ENCODE results near the gene RNF152. TPM values are rescaled to one million over a fixed set of nuclear protein-coding genes. Genes with fewer than 3 reads are reported as not detected.
"Not testable (repeated sequence)": the region's sequence is repeated elsewhere in the genome, so short reads cannot be mapped to it uniquely, and the experiment has no call there.

Gene RNF152
- total RNA-seq, 4 donors from 2014 or later: 49.3 to 143 (median 95.2) TPM

DNA sequence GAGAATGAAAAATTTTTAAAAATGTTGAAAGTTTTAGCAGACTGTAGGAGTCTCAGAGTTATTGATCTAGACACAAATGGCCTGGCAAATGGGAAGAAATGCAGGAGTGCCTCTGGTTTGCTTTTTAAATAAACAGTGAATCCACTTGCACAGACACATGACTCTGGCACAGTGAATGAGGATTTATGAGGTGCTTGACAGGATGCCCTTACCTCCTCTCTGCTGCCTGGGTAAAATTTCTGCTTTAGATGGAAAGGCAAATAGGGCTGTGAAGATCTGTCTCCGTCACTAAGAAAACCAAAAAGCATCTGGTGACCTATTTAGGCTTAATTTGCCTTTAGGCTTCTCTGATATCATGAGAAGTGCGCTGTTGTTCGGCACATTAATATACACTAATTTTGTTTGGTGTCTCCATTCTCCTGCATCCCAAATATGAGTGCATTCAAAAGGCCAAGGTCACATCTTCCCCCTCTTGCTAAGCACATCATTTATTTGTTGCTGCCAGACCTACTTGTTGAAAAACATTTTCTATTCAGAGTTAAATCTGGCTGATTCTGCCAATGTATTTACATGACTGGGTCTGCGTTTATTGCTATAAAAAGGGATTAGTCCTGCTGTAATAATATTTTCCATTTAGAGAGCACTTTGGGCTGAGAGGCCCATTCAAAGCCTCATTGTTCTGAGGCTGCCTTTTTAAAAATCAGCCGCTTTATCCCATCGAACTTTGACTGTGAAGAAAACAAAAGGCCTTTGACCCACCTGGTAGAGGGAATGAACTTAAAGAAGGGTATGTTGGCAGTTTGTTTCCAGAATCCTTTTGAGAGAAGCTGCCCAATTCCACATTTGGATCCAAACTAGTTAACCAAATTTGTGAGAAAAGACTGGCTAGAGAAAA, 94.9 kb downstream of the RNF152 start:
- H3K36me3 ChIP-seq: no peaks in the 10 kb centered on the region
- H3K4me1 ChIP-seq: no peaks in the 10 kb centered on the region
- no peaks in the 10 kb centered on the region for H3K9me3 ChIP-seq
- WGBS: 83% methylated on average over 6 of the region's 6 CpGs
- no peak overlapping the region for H3K4me3 ChIP-seq
- DNase-seq (ENCODE audit: low spot score in 2 of 2): no peak
- no peaks in the 10 kb centered on the region for H3K27me3 ChIP-seq
- TF ChIP-seq, protein P1, sequence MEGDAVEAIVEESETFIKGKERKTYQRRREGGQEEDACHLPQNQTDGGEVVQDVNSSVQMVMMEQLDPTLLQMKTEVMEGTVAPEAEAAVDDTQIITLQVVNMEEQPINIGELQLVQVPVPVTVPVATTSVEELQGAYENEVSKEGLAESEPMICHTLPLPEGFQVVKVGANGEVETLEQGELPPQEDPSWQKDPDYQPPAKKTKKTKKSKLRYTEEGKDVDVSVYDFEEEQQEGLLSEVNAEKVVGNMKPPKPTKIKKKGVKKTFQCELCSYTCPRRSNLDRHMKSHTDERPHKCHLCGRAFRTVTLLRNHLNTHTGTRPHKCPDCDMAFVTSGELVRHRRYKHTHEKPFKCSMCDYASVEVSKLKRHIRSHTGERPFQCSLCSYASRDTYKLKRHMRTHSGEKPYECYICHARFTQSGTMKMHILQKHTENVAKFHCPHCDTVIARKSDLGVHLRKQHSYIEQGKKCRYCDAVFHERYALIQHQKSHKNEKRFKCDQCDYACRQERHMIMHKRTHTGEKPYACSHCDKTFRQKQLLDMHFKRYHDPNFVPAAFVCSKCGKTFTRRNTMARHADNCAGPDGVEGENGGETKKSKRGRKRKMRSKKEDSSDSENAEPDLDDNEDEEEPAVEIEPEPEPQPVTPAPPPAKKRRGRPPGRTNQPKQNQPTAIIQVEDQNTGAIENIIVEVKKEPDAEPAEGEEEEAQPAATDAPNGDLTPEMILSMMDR (IDR thresholded peaks at IDR 0.05): no peak
- TF ChIP-seq EP300 (IDR thresholded peaks at IDR 0.05) (no peak), POLR2AphosphoS5 (IDR thresholded peaks at IDR 0.05) (no peak), POLR2A (IDR thresholded peaks at IDR 0.05) (no peak)
- no peak overlapping the region for H3K27ac ChIP-seq

DNA sequence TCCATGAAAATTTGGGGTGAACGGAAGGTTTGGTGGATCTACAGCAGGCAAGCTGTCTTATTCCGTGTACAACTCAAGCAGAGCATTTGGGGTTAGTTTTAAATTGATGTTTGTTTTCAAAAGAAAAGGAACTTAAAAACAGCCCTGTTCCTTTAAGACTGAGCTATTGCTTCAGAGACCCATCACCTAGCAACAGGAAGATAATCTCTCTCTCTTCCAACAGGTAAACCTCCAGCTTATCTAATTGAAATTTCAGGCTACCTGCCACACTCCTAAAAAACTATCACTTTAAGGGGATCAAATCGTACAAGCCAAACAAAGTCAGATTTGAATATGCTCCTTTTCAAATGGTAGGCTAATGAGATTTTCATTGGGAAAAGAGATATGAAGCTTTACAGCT, 101.8 kb downstream of the RNF152 start:
- WGBS: 76% methylated on average over 3 of the region's 3 CpGs
- no peak overlapping the region for H3K27ac ChIP-seq
- DNase-seq (ENCODE audit: low spot score in 2 of 2): no peak
- H3K36me3 ChIP-seq: no peaks in the 10 kb centered on the region
- H3K27me3 ChIP-seq: no peaks in the 10 kb centered on the region
- H3K4me3 ChIP-seq: no peak overlapping the region
- no peaks in the 10 kb centered on the region for H3K9me3 ChIP-seq
- H3K4me1 ChIP-seq: no peaks in the 10 kb centered on the region
- no peak for TF ChIP-seq POLR2AphosphoS5 (IDR thresholded peaks at IDR 0.05)
- TF ChIP-seq EP300 (IDR thresholded peaks at IDR 0.05): no peak
- TF ChIP-seq, protein P1 (IDR thresholded peaks at IDR 0.05): no peak
- no peak for TF ChIP-seq POLR2A (IDR thresholded peaks at IDR 0.05)

DNA sequence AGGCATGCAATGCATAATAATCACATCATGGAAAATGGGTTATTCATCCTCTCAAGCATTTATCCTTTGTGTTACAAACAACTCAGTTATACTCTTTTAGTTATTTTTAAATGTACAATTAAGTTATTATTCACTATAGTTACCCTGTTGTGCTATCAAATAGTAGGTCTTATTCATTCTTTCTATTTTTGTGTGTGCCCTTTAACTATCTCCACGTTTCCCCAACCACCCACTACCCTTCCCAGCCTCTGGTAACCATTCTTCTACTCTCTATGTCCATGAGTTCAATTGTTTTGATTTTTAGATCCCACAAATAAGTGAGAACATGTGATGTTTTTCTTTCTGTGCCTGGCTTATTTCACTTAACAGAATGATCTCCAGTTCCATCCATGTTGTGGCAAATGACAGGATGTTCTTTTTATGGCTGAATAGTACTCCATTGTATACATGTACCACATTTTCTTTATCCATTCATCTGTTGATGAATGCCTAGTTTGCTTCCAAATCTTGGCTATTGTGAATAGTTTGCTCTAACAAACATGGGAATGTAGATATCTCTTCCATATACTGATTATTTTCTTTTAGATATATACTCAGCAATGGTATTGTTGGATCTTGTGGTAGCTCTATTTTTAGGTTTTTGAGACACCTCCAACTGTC, 105.7 kb downstream of the RNF152 start:
- not testable (repeated sequence) for H3K4me1 ChIP-seq; H3K9me3 ChIP-seq; H3K36me3 ChIP-seq; DNase-seq (ENCODE audit: low spot score in 2 of 2); H3K27me3 ChIP-seq; H3K27ac ChIP-seq; H3K4me3 ChIP-seq
- 91% methylated on average over 1 of the region's 1 CpG for WGBS

DNA sequence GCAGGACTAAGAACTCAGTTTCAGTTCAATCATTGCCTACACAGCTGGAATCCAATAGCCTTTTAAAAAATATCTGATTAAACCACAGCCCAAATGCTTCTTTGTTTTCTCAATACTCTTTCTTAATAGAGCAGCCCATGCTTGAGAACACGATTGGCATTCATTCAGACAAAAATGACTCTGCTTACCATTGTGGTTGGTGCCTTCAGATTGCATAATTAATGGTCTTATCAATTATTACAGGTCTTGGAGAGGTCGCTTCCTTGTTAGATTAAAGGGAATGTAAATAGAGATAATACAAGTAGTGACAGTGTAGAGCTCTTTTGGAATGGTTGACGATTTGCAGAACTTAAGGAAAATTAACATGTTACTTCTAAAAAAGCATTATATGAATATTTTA, 107.2 kb downstream of the RNF152 start:
- no peak for DNase-seq (ENCODE audit: low spot score in 2 of 2)
- H3K4me1 ChIP-seq: no peaks in the 10 kb centered on the region

DNA sequence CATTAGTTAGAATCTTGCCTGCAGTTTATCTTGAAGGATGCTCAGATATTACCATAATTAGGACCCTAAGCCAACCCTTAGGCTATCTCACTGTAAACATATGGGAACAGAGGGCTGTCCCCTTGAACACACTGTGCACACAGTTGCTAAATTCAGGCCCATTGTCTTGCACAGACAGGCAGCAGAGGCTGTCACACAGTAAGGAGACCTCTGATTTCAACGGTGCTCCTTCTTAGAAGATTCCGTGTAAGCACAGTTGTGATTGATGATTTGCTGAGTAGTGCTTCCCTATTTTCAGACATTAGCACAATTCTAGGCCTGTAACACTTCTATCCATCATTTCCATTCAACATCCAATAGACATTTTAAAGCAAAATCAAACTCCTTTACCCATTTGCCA, 108.0 kb downstream of the RNF152 start:
- WGBS: 33% methylated on average over 2 of the region's 2 CpGs
- no peak overlapping the region for H3K27ac ChIP-seq
- H3K9me3 ChIP-seq: no peaks in the 10 kb centered on the region
- H3K4me3 ChIP-seq: no peak overlapping the region
- TF ChIP-seq POLR2A (IDR thresholded peaks at IDR 0.05) (no peak), EP300 (IDR thresholded peaks at IDR 0.05) (no peak), POLR2AphosphoS5 (IDR thresholded peaks at IDR 0.05) (no peak)
- TF ChIP-seq, protein P1 (IDR thresholded peaks at IDR 0.05): no peak
- no peaks in the 10 kb centered on the region for H3K36me3 ChIP-seq
- H3K4me1 ChIP-seq: no peaks in the 10 kb centered on the region
- DNase-seq (ENCODE audit: low spot score in 2 of 2): no peak
- no peaks in the 10 kb centered on the region for H3K27me3 ChIP-seq

More for the DNA sequence above, 107.2 kb downstream of the RNF152 start:
- Histone ChIP-seq H3K9me3 (no peaks in the 10 kb centered on the region), H3K27ac (no peak overlapping the region), H3K4me3 (no peak overlapping the region), H3K36me3 (no peaks in the 10 kb centered on the region), H3K27me3 (no peaks in the 10 kb centered on the region)
- TF ChIP-seq POLR2AphosphoS5 (IDR thresholded peaks at IDR 0.05) (no peak), EP300 (IDR thresholded peaks at IDR 0.05) (no peak), POLR2A (IDR thresholded peaks at IDR 0.05) (no peak)
- TF ChIP-seq, protein P1 (IDR thresholded peaks at IDR 0.05): no peak
- 59% methylated on average over 3 of the region's 3 CpGs for WGBS
